GM13977 (cell line): ENCODE results near the gene METAP1D.
"Not testable (repeated sequence)": the region's sequence is repeated elsewhere in the genome, so short reads cannot be mapped to it uniquely, and the experiment has no call there.

Experiments
- DNase-seq: peaks from one replicate; pipeline ENCODE4 v3.0.0; 2012; ENCODE audit warnings: low spot score
- CTCF ChIP-seq: IDR thresholded peaks from 2 replicates; pipeline ENCODE4 v1.5.1; 2012; ENCODE audit warnings: mild to moderate bottlenecking, control low read depth; ENCODE audit not compliant: insufficient read depth; ENCODE audit errors: extremely low read depth, missing control alignments
- in situ Hi-C: fragments of 300-500 bp; cut with MboI; formaldehyde crosslinking; loops from one replicate; pipeline ENCODE4 v1.12.0; 2022; ENCODE audit warnings: low sequenced_read_pairs, low pct_unique_long_range_greater_than_20kb, mixed read lengths, inconsistent platforms; ENCODE audit not compliant: unreplicated experiment

Gene METAP1D

DNA sequence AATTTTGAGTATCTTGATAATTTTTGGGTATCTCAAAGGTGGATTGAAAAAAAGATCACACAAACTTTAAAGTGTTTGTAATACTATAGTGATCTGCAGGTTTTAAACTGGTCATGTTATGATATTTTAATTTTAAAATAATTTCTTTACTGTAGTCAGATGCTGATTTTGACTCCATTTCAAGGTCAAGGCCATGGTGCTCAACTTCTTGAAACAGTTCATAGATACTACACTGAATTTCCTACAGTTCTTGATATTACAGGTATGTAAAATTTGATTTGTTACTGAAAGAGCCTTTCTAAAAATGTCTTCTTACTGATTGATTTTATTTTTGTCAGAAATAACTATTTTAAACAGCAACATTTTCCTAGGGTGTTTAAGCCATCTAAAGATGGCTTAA lies 33.1 kb upstream of the METAP1D start:
- no peak for DNase-seq
- in situ Hi-C loops, result no loop called here
- TF ChIP-seq CTCF, result no peak

GRCh38 chr2:171968509-171968908 lies 31.2 kb upstream of the METAP1D start:
- in situ Hi-C loops, result no loop called here
- DNase-seq, result no peak
- TF ChIP-seq CTCF, result no peak

DNA sequence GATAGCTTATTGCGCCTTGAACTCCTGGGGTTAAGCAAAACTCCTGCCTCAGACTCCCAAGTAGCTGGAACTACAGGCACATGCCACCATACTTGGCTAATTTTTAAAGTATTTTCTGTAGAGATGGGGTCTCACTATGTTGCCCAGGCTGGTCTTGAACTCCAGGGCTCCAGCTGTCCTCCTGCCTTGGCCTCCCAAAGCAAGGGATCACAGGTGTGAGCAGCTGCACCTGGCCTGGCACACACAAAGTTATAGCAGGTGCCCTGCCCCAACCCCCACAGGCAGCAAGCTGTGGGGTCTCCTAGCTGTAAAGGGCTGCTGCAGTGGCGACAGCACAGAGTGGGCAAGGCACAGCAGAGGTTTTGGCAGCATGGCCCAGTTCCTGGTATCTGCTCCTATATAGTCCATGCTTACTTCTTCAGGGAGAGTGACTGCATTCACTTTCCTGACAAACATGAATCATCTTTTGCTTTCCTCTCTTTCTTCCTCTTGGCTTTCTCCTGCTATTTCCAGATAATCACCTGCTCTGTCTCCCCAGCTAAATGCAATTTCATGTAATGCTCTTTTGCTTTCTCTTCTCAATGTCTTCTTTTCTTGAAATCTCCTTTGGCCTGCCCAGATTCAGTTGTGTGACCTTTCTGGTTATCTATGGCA lies 27.3 kb upstream of the METAP1D start:
- in situ Hi-C loops, result no loop called here
- DNase-seq, result no peak
- TF ChIP-seq CTCF, result no peak

- TF ChIP-seq CTCF, result no peak
- no peak for DNase-seq
- in situ Hi-C loops, result no loop called here
Measured at GRCh38 chr2:171979103-171979502, 20.6 kb upstream of the METAP1D start.

- in situ Hi-C loops, DNase-seq: not testable (repeated sequence)
Measured at GRCh38 chr2:171983924-171984323, 15.8 kb upstream of the METAP1D start.

DNA sequence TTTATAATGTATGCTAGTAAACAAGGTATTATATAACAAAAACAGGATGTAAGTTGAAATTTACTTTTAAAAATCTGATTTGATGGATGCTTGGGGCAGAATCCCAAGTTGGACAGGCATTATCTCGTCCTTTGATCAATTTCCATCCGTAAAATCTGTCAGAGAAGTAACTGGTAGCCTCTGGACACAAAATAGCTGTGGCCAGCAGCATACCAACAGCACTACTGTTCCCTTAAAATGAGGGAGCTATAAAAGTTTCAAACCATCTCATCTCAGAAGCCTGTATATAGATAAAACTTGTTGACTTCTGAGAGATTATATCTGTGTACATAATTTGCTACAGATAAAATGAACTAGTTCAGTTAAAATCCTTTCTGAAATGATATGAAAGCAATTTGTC lies 14.7 kb upstream of the METAP1D start:
- no peak for DNase-seq
- in situ Hi-C loops, result no loop called here
- TF ChIP-seq CTCF, result no peak

DNA sequence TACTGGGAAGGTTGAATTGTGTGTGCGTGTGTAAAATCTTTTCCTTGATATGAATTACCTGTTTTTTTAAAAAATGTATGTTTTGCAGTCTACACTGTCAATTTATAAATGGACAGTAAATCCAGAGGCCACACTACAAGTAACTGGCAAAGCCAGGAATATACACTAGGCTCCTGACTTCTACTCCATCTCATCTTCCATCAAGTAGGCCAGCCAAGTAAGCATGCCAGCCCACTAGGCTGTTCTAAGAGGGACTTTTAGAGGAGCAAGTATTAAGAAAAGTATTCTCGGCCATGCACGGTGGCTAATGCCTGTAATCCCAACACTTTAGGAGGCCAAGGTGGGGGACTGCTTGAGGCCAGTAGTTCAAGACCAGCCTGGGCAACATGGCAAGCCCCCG lies 13.0 kb upstream of the METAP1D start:
- TF ChIP-seq CTCF, result no peak
- in situ Hi-C loops, result no loop called here
- no peak for DNase-seq
